HG02642 (cell line): ENCODE measurements around the gene ITIH2.
A peak's percentile ranks its signal among the peaks of the same experiment; 100 is the strongest.
"Not testable (repeated sequence)": the region's sequence is repeated elsewhere in the genome, so short reads cannot be mapped to it uniquely, and the experiment has no call there.

Source experiments
- ATAC-seq: cut with Tn5 transposase; IDR thresholded peaks from one replicate; pipeline ENCODE4 v1.9.1; 2021; ENCODE audit warnings: mild to moderate bottlenecking; ENCODE audit not compliant: unreplicated experiment, poor library complexity

Gene ITIH2

DNA sequence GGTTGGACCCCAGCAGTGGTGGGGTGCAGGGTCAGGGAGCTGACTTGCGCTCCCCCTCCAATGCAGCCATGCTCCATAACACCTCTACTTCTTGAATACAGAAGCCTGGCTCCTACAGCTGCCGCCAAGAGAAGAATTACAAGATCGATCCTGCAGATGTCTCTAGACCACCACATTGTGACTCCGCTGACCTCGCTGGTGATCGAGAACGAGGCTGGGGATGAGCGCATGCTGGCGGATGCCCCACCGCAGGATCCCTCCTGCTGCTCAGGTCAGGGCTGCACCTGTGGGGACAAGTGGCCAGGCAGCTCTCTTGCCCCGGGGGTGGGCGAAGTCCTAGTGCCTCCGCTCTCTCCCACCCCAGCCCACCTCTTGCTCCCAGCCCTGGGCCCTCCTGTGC lies 31.7 kb downstream of the ITIH2 start:
- ATAC-seq: no peak

DNA sequence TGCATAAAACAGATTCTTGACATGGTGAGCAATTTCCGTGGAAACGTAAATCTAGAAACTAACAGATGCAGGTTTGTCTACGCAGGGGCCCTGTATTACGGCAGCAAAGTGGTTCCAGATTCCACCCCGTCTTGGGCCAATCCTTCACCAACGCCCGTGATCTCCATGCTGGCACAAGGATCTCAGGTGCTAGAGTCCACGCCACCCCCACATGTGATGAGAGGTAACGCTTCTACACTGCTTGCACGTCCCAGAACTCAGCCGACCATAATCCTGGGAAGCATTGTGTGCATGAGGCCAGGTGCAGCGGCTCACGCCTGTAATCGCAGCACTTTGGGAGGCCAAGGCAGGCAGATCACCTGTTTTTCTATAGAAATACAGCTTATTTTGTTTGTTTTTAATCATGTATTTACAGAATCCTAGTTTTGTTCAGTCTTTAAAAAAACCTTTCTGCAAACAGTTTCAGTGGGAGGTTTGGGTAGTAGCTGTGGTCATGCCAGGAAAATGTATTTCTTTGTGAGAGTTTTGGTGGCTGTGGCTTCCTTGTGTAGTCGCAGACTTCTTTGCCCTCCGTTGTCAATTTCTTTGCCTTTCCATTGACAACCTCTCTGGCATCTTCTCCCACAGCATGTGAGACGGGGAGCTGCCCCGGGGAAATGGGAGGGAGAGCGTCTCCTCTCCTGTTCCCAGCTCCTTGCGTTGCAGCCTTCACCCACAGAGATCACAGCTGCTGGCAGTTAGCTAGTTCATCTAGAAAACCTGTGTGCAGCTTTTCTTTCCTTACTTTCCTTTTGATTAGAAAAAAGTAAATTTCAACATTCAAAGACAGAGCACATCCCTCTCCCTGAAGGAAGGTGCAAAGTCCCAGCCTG lies 35.7 kb downstream of the ITIH2 start:
- no peak for ATAC-seq

DNA sequence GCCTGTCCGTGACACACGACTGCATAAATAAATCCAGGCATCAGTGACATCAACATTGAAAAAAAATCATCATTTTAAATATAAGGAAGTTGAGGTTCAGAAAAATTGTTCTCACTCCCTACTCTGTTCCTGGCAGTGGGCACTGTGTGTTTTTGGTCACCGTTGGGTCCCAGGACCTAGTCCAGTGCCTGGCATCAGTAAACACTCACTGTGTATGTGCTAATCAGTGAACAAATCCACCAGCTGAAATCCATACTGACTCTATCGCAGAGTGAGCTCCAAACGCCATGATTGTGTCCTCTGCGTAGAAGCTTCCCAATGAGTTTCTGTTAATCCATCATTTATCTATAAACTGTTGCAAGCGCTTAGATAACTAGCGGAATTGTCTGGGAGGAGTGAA lies 41.2 kb downstream of the ITIH2 start:
- no peak for ATAC-seq

DNA sequence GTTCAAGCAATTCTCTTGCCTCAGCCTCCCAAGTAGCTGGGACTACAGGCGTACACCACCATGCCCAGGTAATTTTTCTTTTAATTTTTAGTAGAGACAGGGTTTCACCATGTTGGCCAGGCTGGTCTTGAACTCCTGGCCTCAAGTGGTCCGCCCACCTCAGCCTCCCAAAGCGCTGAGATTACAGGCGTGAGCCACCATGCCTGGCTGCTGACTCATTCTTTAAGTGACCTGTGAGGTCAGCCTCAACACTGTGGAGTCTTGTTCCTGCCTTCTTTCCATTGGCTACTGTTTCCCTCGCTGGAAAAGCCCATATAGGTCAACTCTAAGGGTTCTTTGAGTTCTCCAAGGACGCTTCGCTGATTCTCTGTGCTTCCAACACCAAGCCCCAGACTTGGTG lies 45.5 kb downstream of the ITIH2 start:
- not testable (repeated sequence) for ATAC-seq

DNA sequence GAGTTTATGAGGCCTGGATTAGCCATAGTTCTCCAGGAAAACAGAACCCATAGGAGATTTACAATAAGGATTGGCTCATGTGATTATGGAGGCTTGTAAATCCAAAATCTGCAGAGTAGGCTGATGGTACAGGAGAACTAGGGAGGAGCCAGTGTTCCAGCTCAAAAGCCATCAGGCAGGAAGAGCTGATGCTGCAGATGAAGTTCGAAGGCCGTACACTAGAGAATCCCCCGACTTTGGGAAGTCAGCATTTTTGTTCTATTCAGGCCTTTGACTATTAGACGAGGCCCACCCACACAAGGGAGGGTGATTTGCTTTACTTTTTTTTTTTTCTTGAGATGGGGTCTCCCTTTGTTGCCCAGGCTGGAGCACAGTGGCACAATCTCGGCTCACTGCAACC lies 47.1 kb downstream of the ITIH2 start:
- no peak for ATAC-seq

DNA sequence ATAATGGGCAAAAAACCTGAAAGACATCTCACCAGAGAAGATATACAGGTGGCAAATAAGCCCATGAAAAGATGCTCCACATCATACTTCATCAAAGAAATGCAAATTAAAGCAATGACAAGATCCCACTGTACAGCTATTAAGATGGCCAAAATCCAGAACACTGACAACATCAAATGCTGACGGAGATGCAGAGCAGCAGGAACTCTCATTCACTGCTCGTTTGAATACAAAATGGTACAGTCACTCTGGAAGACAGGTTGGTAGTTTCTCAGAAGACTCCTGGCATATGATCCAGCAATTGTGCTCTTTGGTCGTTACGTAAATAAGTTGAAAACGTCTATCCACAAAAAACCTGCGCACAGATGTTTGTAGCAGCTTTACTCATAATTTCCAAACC lies 49.1 kb downstream of the ITIH2 start:
- ATAC-seq: no peak

DNA sequence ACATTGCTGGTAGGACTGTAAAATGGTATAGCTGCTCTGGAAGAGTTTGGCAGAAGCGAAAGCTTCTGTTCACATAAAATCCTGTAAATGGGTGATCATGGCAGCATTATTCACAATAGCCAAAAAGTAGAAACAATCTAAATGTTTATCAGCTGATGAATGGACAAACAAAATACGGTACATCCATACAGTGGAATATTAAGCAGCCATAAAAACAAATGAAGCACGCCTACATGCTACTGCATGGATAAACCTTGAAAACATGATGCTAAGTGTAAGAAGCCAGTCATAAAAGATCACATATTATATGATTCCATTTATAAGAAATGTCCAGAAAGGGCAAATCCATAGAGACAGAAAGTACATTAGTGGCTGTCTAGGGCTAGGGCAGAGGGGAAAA lies 52.0 kb downstream of the ITIH2 start:
- no peak for ATAC-seq

DNA sequence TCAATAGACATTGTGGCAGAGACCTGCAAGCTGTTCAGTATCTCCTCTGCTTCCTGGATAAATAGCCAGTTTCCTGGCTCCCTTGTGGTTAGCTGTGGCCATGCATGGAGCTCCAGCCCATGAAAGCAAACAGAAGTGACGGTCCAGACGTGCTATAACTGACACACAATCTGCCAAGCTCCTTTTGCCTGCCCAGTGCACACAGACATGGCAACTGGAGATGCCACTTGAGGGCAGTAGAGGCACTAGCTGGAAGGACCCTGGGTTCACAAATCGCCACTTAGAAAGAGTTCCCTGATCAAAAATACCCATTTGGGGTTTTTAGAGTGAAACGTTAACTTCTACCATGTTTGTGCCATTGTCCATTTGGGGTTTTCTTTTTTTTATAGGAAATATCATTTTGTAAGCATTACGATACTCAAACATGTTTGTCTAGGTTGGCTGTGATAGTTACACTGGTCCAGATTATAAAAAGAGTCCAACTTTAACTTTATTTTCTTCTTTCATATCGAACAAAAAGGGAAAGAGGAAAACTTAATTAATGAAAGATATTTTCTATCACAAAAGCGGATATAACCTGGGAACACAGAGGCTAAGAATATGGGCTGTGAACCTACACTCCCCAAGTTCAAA lies 53.4 kb downstream of the ITIH2 start:
- no peak for ATAC-seq

DNA sequence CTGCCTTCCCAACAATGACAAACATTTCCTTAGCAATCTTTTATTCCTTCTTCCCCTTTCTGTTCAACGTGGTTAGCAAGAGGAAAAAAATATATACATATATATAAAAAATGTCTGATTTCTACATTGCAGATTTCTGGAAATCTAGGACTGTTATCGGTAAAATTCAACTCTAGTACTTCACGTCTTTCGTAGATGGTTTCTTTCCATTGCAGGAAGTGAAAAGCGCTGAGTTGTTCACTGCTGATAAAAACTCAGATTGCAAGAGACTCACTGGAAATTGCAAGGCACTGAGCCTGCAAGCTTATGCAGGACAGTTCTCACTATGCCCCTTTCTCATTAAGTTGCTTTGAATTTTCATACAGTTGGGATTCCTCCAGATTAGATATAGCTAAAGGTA lies 60.8 kb downstream of the ITIH2 start:
- ATAC-seq: no peak

DNA sequence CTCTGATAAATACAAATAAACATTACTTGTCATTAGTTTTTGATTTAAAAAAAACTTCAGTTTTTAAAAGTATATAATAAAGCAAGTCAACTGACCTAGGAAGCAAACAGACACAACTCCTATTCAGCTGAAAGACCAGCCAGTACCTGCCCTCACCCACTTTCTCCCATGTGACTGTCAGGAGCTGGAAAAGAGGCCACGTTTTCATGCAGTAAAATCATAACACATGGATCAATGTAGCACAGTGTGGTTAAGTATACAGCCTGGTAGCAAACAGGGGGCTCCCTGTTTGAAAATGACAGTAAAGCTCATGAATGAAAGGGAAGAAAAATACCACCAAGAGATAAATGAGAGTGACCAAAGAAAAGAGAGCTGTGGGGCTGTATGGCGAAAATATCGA lies 63.1 kb downstream of the ITIH2 start:
- ATAC-seq: no peak

DNA sequence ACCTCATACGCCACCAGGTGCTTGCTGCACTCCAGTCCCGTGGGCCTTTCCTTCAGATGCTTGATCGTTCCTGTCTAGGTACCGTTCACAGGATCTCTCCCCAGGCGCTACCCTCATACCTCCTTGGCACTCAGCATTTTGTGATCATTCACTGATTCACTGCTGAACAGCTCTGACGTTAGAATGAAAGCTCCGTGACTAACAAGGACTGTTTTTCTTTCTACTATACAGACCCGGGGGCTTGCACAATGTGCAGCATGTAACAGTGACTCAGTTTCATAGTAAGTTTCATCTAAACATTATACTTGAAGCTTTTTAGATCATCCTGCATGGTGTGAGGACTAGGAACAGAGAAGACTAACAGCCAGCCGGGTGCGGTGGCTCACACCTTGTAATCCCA lies 64.1 kb downstream of the ITIH2 start:
- no peak for ATAC-seq

DNA sequence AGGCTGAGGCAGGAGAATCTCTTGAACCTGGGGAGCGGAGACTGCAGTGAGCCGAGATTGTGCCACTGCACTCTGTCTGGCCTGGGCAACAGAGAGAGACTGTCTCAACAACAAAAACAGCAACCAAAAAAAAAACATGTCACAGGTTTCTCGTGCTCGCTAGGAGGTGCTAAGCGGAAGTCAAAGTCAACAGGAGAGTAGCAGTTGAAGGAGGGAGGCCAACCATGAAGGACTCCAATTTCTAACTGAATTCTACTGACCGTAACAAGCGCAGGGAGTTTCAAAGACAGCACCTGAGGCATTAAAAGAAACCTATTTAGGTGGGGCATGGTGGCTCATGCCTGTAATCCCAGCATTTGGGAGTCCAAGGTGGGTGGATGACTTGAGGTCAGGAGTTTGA lies 65.3 kb downstream of the ITIH2 start:
- ATAC-seq: no peak

DNA sequence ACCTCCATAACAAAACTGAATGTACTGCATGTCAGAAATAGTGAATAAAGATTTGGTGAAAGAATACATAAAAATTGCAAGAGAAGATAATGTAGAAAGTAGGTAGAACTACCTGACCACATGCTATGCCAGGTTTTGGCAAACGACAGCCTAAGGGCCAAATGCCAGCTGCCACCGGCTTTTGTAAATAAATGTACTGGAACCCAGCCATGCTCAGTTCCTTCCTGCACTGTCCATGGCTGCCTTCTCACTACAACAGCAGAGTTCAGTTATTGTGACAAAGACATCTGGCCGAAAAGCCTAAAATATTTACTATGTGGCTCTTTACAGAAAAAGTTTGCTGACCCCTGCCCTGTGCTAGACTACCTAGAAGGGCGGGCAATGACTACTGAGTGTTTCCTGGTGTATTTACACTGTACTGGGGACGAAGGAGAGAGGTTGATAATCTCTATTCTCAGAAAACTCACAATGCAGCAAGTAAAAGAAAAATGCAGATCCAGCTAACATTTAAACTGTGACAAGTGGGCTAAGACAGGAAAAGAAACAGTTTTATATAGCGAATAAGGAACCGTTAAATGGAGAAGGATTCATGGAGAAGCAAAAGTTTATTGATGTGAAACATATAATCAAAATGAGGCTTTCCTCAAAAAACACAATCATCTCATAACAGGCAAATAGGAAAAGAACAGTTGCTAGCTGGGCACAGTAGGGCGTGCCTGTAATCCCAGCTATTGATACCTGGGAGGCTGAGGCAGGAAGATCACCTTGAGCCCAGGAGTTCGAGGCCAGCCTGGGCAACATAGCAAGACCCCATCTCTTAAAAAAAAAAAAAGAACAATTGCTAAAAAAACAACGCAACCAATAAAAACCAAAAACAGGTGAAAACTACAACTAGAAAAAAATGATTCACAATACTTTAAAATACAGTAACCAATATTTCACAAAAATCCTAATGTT lies 71.0 kb downstream of the ITIH2 start:
- no peak for ATAC-seq

DNA sequence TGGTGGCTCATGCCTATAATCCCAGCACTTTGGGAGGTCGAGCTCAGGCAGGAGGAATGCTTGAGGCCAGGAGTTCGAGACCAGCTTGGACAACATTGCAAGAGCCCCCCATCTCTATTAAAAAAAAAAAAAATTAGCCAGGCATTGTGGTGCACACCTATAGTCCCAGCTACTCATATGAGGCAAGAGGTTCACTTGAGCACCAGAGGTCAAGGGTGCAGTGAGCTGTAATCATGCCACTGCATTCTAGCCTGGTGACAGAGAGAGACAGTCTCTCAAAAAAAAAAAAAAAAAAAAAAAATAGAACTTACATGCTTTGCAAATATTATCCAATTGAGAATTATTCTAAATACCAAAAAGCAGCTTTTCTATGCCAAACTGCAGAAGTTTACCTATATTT lies 73.7 kb downstream of the ITIH2 start:
- no peak for ATAC-seq

DNA sequence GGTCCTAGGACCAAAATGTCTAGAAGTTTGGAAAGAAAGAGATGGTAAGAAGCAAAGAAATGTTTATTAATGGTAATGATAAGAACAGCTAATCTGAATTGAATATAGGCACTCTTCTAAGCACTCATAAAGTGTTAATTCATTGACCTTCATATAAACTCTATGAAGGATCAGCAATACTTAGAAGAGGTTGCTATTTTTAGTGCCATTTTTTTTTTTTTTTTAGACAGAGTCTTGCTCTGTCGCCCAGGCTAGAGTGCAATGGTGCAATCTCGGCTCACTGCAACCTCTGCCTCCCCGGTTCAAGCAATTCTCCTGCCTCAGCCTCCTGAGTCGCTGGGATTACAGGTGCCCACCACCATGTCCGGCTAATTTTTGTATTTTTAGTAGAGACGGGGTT lies 79.1 kb downstream of the ITIH2 start:
- not testable (repeated sequence) for ATAC-seq

DNA sequence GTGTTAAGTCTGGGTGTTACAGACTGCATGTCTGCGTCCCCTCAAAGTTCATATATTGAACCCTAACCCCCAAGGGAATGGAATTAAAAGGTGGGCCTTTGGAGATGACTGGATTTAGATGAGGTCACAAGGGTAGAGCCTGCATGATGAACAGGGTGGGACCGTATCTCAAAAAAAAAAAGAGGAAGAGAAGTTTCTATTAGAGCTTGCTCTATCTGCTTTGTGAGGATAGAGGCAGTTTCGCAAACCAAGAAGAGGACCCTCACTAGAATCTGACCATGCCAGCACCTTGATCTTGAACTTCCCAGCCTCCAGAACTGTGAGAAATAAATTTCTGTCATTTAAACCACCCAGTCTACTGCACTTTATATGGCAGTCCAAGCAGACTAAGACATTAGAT lies 83.3 kb downstream of the ITIH2 start:
- no peak for ATAC-seq

DNA sequence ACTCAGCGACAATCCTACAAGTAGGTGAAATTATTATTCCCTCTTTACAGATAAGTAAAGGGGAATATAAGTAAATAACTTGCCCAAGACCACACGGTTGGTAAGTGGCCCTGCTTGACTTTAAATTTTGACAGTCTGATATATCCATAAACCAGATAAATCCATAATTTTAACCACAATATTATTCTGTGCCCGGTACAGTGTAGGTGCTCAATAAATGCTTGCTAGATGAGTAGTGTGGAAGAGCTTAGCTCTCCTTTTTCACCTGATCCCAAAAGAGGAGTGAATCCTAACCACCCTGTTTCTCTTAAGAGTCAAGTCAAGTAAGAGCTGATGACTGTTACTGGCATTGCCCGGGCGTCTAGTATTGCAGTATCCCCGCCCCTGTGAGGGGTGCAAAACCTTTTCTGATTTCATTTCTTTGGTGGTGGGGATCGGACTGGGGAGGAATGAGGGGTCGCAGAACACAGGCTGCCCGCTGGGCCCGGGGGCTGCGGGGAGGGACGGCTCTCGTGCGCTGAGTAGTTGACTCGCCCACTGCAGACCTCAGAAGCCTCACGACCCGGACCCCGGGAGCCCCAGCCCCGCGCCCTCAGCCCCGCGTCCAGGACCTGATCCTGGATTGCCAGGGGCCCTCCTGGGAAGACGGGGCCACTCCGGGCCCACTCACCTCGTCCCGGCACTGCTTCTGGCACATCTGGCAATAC lies 84.2 kb downstream of the ITIH2 start:
- ATAC-seq: peak; percentile 22

DNA sequence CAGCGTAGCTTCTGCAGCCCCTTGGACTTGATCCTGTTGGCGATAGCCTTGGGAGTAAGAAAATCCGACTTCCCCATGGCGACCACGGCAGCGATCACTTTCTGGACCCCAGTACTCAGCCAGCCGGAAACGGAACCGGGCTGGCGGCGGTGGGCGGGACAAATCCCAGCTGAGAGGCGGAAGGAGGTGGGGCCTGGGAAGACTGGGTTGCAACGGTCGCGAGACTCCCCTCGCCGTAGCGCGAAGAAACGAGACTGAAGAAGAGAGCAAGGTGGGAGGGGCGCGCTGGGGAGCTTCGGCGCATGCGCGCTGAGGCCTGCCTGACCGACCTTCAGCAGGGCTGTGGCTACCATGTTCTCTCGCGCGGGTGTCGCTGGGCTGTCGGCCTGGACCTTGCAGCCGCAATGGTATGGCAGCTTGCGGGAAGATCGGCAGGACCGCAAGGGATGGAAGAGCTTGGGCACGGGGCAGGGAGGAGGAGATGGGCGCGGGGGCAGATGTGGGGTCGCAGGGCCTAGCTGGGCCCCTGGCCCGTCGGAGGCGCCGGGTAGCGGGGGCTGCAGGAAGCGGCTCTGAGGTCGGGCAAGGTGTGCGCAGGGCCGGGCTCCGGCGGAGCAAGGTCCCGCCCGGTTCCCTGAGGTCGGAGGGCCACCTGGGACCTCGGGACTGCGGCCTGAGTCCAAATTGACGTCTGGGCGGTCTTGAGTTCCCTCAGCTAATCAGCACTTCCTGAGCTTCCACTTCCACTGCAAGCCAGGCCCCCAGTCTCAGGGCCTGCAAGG lies 84.9 kb downstream of the ITIH2 start, which contains the start of the genes ATP5F1C and KIN:
TSS of gene ATP5F1C (plus strand) at position 321 of the 782 bp plus-strand sequence. CDS start at position 352, 31 bp downstream.
TSS of gene KIN (minus strand) at position 137 of the 782 bp plus-strand sequence. CDS start at position 77, 60 bp downstream.
- peak; percentile 96 for ATAC-seq

DNA sequence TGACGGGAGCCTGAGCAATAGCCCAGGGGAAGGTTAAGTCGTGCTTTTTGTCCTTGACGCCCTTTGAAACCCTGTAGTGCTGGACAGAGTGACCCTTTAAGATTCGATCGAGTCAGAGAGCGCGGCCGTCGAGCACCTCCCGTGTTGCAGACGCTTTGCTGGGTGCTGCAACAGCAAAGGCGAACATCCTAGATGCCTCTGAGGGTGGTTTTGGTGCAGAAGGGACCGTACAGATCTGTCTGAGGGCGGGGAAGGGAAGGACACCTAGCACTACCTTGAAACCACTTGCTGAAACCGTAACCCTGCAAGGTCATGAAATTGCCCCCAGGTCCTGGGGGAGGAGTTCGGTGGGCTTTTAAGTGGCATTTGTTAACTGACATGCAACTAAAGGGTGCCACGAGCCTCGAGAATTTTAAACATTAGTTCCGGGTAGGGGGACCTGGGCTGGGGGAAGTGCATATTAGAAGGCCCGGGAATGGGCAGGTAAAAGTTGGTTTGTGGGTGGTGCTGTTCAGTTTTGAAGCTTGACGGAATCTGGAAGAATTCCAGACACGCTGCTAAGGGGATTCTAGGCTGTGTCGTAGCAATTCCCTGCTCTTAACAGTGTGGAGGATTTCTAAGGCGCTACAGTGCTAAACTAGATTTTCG lies 85.6 kb downstream of the ITIH2 start:
- ATAC-seq: peak; percentile 10
